ENCODE results near the gene FYN. TPM values are rescaled to one million over a fixed set of nuclear protein-coding genes. Genes with fewer than 3 reads are reported as not detected.

FYN gene
- total and polyA plus RNA-seq, 2 of the 4 experiments (the other 2 are of a cell fraction), result 30.8 to 36.4 TPM

DNA sequence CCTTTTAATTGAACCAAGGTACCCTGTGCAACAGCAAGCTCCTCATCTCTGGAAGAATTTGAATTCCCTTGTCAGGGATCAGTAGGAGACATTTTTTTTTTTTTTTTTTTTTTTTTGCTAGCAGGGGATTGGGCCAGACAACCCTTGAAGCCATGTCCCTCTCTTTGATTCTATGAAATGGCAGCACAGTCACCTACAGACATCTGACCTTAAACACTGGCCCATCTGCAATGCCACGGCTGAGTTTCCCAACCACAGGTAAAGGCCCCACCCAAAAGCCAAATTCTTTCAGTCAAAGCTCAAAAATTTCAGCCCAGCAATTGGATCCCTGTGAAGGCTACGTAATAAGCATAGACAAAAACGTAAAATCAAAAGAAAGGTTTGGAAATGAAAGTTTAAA lies 94.2 kb downstream of the FYN start:
- no peak overlapping the region for H4K91ac ChIP-seq (ENCODE audit: insufficient read depth, low read depth, low read length)
- TF ChIP-seq RFX5 (IDR thresholded peaks at IDR 0.05; ENCODE audit: low read depth, low read length) (no peak), NFE2L2 (IDR thresholded peaks at IDR 0.05; ENCODE audit: low read depth, low read length) (no peak)

More for the DNA sequence above, 94.2 kb downstream of the FYN start:
- no peak overlapping the region for H3K14ac ChIP-seq (replicated peaks; ENCODE audit: low read depth, low read length)
- no peak overlapping the region for H2AK9ac ChIP-seq (replicated peaks; ENCODE audit: low read depth, low read length, poor library complexity)
- H4K5ac ChIP-seq (ENCODE audit: low read depth, low read length), result no peak overlapping the region
- ATAC-seq (ENCODE audit: low read depth), result no peak
- in situ Hi-C loops (cut with MboI; ENCODE audit: low sequenced_read_pairs) (no loop called here), dilution Hi-C loops (cut with HindIII; ENCODE audit: low sequenced_read_pairs, unreplicated experiment) (no loop called here), intact Hi-C loops (cut with micrococcal nuclease) (no loop called here)
- peaks cover 12% of the 10 kb centered on the region for H3K9me1 ChIP-seq (ENCODE audit: insufficient read depth, low read length)
- WGBS, 2 experiments (ENCODE audit: extremely low coverage in 2 of 2, insufficient read length in 1 of 2), result no CpG with 5 or more reads among the region's 3 CpGs
- H3K79me1 ChIP-seq (ENCODE audit: low read depth in 1 of 2, low read length in 2 of 2), result peaks cover 14 to 19% of the 10 kb centered on the region in 2 experiments; a peak in 2 of 4 replicates
- H4K20me1 ChIP-seq (ENCODE audit: insufficient read depth, low read length), result no peaks in the 10 kb centered on the region; the same call in 1 of the 2 replicates
- H3K4me1 ChIP-seq (ENCODE audit: control insufficient read depth, insufficient read depth, low read length), result peaks cover 4% of the 10 kb centered on the region; the same call in 1 of the 2 replicates
- H2BK120ac ChIP-seq (ENCODE audit: low read depth, low read length), result no peak overlapping the region
- H3K36me3 ChIP-seq (ENCODE audit: control insufficient read depth, insufficient read depth, low read length), result no peaks in the 10 kb centered on the region; the same call in 1 of the 2 replicates
- H2BK15ac ChIP-seq (ENCODE audit: low read depth, low read length), result no peak overlapping the region
- no peak overlapping the region for H3K18ac ChIP-seq (ENCODE audit: low read depth, low read length)
- H2BK5ac ChIP-seq (ENCODE audit: low read depth, low read length, poor library complexity, severe bottlenecking), result no peak overlapping the region
- H3K4me3 ChIP-seq (ENCODE audit: insufficient read depth, low read depth, low read length), result no peak overlapping the region
- H3K9me3 ChIP-seq (ENCODE audit: control insufficient read depth, insufficient read depth, low read length), result no peaks in the 10 kb centered on the region
- no peak overlapping the region for H2AK5ac ChIP-seq (ENCODE audit: low read depth, low read length)
- H3K23ac ChIP-seq (ENCODE audit: low read depth, low read length), result no peak overlapping the region
- H3K4ac ChIP-seq (ENCODE audit: low read depth, low read length), result no peak overlapping the region
- BruUV-seq (replicated peaks), result no TSS peak
- no peaks in the 10 kb centered on the region for H3K27me3 ChIP-seq (ENCODE audit: control insufficient read depth, insufficient read depth, low read length)
- ChIA-PET CTCF (no interaction called here), POLR2A (ENCODE audit: unreplicated experiment) (no interaction called here)
- H3K27ac ChIP-seq (ENCODE audit: insufficient read depth, low read length), result no peak overlapping the region
- no peak overlapping the region for H4K8ac ChIP-seq (ENCODE audit: low read depth in 2 of 2, low read length in 2 of 2)
- DNase-seq, result no peak
- H3K9ac ChIP-seq (ENCODE audit: low read depth, low read length), result no peak overlapping the region
- H3K4me2 ChIP-seq (ENCODE audit: low read depth, low read length), result no peak overlapping the region
- H3K56ac ChIP-seq (ENCODE audit: extremely low read depth, insufficient read depth, low read length), result no peak overlapping the region
- H2BK20ac ChIP-seq (ENCODE audit: low read depth, low read length), result no peak overlapping the region
- H2AFZ ChIP-seq (replicated peaks; ENCODE audit: low read length, poor library complexity), result no peak overlapping the region

All from IMR-90 (cell line).